Fibroblast of lung (primary cell): ENCODE measurements around the gene SLC30A2. TPM values are rescaled to one million over a fixed set of nuclear protein-coding genes. Genes with fewer than 3 reads are reported as not detected.

Experiments used
- DNase-seq, 2 donors: peaks; one replicate each; pipeline versions ENCODE4 v3.0.0 to v3.0.0-alpha.2; 2010; ENCODE audit warnings: low read depth in 2 of 2
- H2AFZ ChIP-seq: 2 replicates; pipeline ENCODE4 v1.5.1; 2012; ENCODE audit warnings: low read length, control low read depth, inconsistent platforms
- H3K27ac ChIP-seq: 2 replicates; pipeline ENCODE4 v1.5.1; 2011; ENCODE audit warnings: low read length, control low read depth; ENCODE audit not compliant: insufficient read depth
- H3K27me3 ChIP-seq: 2 replicates; pipeline ENCODE4 v1.5.1; 2011; ENCODE audit warnings: mild to moderate bottlenecking, low read length; ENCODE audit not compliant: control insufficient read depth, insufficient read depth
- H3K36me3 ChIP-seq: 2 replicates; pipeline ENCODE4 v1.5.1; 2011; ENCODE audit warnings: low read length; ENCODE audit not compliant: control insufficient read depth, insufficient read depth
- H3K4me1 ChIP-seq: 2 replicates; pipeline ENCODE4 v1.5.1; 2011; ENCODE audit warnings: low read length; ENCODE audit not compliant: control insufficient read depth, insufficient read depth; ENCODE audit errors: extremely low read depth
- H3K4me2 ChIP-seq: 2 replicates; pipeline ENCODE4 v1.5.1; 2011; ENCODE audit warnings: low read length, control low read depth; ENCODE audit not compliant: insufficient read depth; ENCODE audit errors: extremely low read depth
- H3K4me3 ChIP-seq, 4 experiments: fragments of 200-600 bp in 1 of 4; sonication (generic) in 1 of 4; replicated peaks in 1 of 4; 2 replicates each; pipeline ENCODE4 v1.5.1; 2011 to 2016; ENCODE audit warnings: low read length in 4 of 4, low read depth in 3 of 4, mild to moderate bottlenecking in 3 of 4, control low read depth in 2 of 4, inconsistent platforms in 1 of 4, mixed read lengths in 1 of 4; ENCODE audit not compliant: insufficient read depth in 1 of 4; ENCODE audit errors: control extremely low read depth in 1 of 4
- H3K79me2 ChIP-seq: 2 replicates; pipeline ENCODE4 v1.5.1; 2012; ENCODE audit warnings: mild to moderate bottlenecking, low read length, inconsistent platforms; ENCODE audit not compliant: control insufficient read depth, insufficient read depth
- H3K9ac ChIP-seq: 2 replicates; pipeline ENCODE4 v1.5.1; 2011; ENCODE audit warnings: mild to moderate bottlenecking, low read length, control low read depth; ENCODE audit not compliant: insufficient read depth
- H3K9me3 ChIP-seq: 2 replicates; pipeline ENCODE4 v1.5.1; 2012; ENCODE audit warnings: low read depth, low read length; ENCODE audit not compliant: control insufficient read depth, insufficient read depth
- H4K20me1 ChIP-seq: 2 replicates; pipeline ENCODE4 v1.5.1; 2011; ENCODE audit warnings: low read length; ENCODE audit not compliant: control insufficient read depth, insufficient read depth; ENCODE audit errors: extremely low read depth
- EZH2 ChIP-seq: IDR thresholded peaks from 2 replicates; pipeline ENCODE4 v1.5.1; 2012; ENCODE audit warnings: low read length, control low read depth, mild to moderate bottlenecking; ENCODE audit errors: missing control alignments
- polyA plus RNA-seq, 2 donors: library from polyadenylated mRNA; depleted of rRNA in 1 of 2; stranded (reverse) in 1 of 2; unstranded in 1 of 2; fragments of >200 nt; gene quantifications; 2 replicates each; pipeline ENCODE4 v1.2.1, GENCODE V29; 2011 to 2012; ENCODE audit warnings: missing spikeins in 1 of 2
- total RNA-seq: library from RNA; depleted of rRNA; stranded (reverse); fragments of >200 nt; gene quantifications from 2 replicates; pipeline ENCODE4 v1.2.1, GENCODE V29; 2014
- TF ChIP-seq, protein P1 (sequence below), 2 donors: IDR thresholded peaks in 1 of 2; conservative IDR thresholded peaks in 1 of 2; 1 replicate in 1 of 2; 2 replicates in 1 of 2; pipeline ENCODE4 v1.5.1; 2011 to 2012; ENCODE audit warnings: low read length in 2 of 2, control low read depth in 1 of 2, inconsistent platforms in 1 of 2, low read depth in 1 of 2, mild to moderate bottlenecking in 1 of 2

SLC30A2 gene
- total and polyA plus RNA-seq, 2 donors (not counting 1 experiment from before 2014, with no cell fraction given) = not detected

DNA sequence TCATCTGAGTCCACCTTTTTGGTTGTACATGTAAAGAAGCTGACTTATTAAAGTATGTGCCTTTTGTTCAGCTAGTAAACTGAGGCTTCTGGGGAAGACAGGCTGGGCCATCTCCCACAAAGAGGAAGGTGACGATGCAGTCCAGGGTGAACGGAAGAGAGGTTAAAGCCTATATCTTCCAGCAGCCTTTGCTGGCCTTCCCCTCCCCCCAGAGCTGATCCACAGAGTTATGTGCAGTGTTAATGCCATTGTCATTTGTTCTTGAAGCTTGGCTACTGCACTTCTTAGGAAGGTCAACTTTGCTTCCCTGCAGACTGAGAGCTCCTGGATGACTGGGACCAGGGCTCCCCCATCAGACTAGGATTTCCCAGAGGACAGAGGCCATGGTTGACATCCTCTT is 2.2 kb downstream of the SLC30A2 start:
- Histone ChIP-seq H3K9me3 (no peaks in the 10 kb centered on the region), H3K9ac (no peak overlapping the region), H3K4me2 (no peak overlapping the region), H3K36me3 (no peaks in the 10 kb centered on the region), H3K27me3 (peaks cover 50% of the 10 kb centered on the region), H3K27ac (no peak overlapping the region), H3K4me3 (no peak overlapping the region), H2AFZ (no peak overlapping the region), H3K79me2 (no peaks in the 10 kb centered on the region), H4K20me1 (no peaks in the 10 kb centered on the region), H3K4me1 (no peaks in the 10 kb centered on the region)
- TF ChIP-seq EZH2 = no peak
- TF ChIP-seq, protein P1, sequence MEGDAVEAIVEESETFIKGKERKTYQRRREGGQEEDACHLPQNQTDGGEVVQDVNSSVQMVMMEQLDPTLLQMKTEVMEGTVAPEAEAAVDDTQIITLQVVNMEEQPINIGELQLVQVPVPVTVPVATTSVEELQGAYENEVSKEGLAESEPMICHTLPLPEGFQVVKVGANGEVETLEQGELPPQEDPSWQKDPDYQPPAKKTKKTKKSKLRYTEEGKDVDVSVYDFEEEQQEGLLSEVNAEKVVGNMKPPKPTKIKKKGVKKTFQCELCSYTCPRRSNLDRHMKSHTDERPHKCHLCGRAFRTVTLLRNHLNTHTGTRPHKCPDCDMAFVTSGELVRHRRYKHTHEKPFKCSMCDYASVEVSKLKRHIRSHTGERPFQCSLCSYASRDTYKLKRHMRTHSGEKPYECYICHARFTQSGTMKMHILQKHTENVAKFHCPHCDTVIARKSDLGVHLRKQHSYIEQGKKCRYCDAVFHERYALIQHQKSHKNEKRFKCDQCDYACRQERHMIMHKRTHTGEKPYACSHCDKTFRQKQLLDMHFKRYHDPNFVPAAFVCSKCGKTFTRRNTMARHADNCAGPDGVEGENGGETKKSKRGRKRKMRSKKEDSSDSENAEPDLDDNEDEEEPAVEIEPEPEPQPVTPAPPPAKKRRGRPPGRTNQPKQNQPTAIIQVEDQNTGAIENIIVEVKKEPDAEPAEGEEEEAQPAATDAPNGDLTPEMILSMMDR (conservative IDR thresholded peaks at IDR 0.05 in 1 of 2, IDR thresholded peaks at IDR 0.05 in 1 of 2; ENCODE audit: low read depth in 1 of 2, low read length in 2 of 2) = no peak
- no peak for DNase-seq

DNA sequence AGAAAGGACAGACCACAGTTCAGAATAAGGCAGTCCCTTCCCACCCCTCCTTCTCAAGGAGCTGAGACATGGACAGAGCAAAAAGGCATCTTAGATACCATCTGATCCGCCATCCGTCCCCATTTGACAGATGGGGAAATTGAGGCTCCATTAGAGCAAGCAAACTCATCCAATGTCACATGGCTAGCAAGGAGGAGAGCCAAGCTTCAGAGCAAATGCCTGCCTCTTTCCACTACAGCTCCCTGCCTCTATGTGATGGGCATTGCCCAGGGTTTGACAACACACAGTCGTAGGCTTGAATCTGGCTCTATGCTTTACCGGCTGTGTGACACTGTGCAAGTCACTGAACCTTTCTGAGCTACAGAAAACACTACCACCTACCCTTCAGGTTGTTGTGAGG is 3.9 kb downstream of the SLC30A2 start:
- H3K79me2 ChIP-seq = no peaks in the 10 kb centered on the region
- H3K9ac ChIP-seq = no peak overlapping the region
- no peak overlapping the region for H3K27ac ChIP-seq
- no peak for DNase-seq
- TF ChIP-seq, protein P1 (conservative IDR thresholded peaks at IDR 0.05 in 1 of 2, IDR thresholded peaks at IDR 0.05 in 1 of 2; ENCODE audit: low read depth in 1 of 2, low read length in 2 of 2) = no peak
- TF ChIP-seq EZH2 = no peak
- H3K9me3 ChIP-seq = no peaks in the 10 kb centered on the region
- no peak overlapping the region for H3K4me2 ChIP-seq
- no peaks in the 10 kb centered on the region for H4K20me1 ChIP-seq
- H3K27me3 ChIP-seq = peaks cover 44% of the 10 kb centered on the region
- no peaks in the 10 kb centered on the region for H3K4me1 ChIP-seq
- no peaks in the 10 kb centered on the region for H3K36me3 ChIP-seq
- no peak overlapping the region for H2AFZ ChIP-seq
- no peak overlapping the region for H3K4me3 ChIP-seq

DNA sequence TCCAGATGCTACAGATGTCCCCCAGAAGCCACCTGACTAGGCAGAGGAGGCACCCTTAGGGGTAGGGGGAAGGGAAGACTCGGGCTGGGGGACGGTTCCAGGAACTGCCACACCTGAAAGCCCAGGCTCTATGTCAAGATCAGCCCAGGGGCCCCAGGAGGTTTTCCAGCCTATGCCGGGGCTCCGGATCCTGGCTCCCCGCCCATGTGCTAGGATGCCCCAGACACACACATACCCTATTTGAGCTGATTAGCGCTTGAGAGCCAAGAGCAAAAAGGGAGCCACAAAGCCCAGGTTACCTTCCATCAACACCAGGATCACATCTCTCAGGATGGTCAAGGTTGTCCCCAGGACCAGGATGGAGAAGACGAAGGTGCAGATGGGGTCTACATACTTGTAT is 4.5 kb downstream of the SLC30A2 start:
- no peaks in the 10 kb centered on the region for H4K20me1 ChIP-seq
- peaks cover 1% of the 10 kb centered on the region for H3K4me1 ChIP-seq
- H3K79me2 ChIP-seq = no peaks in the 10 kb centered on the region
- no peak overlapping the region for H3K4me3 ChIP-seq
- no peak overlapping the region for H3K4me2 ChIP-seq
- no peaks in the 10 kb centered on the region for H3K36me3 ChIP-seq
- H3K27me3 ChIP-seq = peaks cover 39% of the 10 kb centered on the region
- no peak overlapping the region for H3K9ac ChIP-seq
- no peak for TF ChIP-seq EZH2
- TF ChIP-seq, protein P1 (conservative IDR thresholded peaks at IDR 0.05 in 1 of 2, IDR thresholded peaks at IDR 0.05 in 1 of 2; ENCODE audit: low read depth in 1 of 2, low read length in 2 of 2) = no peak
- no peak overlapping the region for H3K27ac ChIP-seq
- no peaks in the 10 kb centered on the region for H3K9me3 ChIP-seq
- no peak overlapping the region for H2AFZ ChIP-seq
- no peak for DNase-seq
